Loucy (cell line): ENCODE data around the gene APCDD1.

Experiments used
- EZH2phosphoT487 ChIP-seq: fragments of 200-600 bp; IDR thresholded peaks from 2 replicates; pipeline ENCODE4 v1.6.1; 2018; ENCODE audit warnings: antibody characterized with exemption, mild to moderate bottlenecking, moderate library complexity, borderline replicate concordance
- TF ChIP-seq, protein P1 (sequence below): fragments of 200-600 bp; sonication (generic); conservative IDR thresholded peaks from 2 replicates; pipeline ENCODE4 v1.5.1; 2014; ENCODE audit warnings: mild to moderate bottlenecking, antibody characterized with exemption, low read length

DNA sequence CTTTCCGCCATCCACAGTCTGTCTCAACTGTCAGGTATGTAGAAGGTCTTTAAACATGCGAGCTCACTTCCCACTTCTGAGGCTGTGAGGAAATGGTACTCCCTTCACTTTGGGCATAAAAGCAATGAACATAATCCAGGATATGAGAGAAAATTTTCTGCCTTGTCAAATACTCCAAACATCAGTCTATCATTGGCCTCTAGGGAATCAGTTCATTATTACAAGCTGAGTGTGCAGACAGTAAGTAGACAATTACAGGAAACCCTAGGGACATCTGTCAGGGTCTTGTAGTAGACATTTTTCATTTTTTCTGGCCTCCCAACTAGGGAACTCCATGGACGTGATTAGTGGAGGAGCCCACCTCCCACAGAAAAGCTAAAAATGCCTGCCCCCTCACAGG is 13.6 kb upstream of the APCDD1 start:
- TF ChIP-seq, protein P1, sequence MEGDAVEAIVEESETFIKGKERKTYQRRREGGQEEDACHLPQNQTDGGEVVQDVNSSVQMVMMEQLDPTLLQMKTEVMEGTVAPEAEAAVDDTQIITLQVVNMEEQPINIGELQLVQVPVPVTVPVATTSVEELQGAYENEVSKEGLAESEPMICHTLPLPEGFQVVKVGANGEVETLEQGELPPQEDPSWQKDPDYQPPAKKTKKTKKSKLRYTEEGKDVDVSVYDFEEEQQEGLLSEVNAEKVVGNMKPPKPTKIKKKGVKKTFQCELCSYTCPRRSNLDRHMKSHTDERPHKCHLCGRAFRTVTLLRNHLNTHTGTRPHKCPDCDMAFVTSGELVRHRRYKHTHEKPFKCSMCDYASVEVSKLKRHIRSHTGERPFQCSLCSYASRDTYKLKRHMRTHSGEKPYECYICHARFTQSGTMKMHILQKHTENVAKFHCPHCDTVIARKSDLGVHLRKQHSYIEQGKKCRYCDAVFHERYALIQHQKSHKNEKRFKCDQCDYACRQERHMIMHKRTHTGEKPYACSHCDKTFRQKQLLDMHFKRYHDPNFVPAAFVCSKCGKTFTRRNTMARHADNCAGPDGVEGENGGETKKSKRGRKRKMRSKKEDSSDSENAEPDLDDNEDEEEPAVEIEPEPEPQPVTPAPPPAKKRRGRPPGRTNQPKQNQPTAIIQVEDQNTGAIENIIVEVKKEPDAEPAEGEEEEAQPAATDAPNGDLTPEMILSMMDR, result no peak
- TF ChIP-seq EZH2phosphoT487, result no peak
